Parathyroid adenoma (tissue), 2 donors: ENCODE data around the gene B3GNT2.

Experiments used
- H2AFZ ChIP-seq: fragments of 300-600 bp; sonication (generic); one replicate; pipeline ENCODE4 v1.7.0; 2017; ENCODE audit warnings: antibody characterized with exemption, mild to moderate bottlenecking
- H3K27ac ChIP-seq: fragments of 300-600 bp; sonication (generic); one replicate; pipeline ENCODE4 v1.7.0; 2017
- H3K27me3 ChIP-seq: fragments of 300-600 bp; sonication (generic); one replicate; pipeline ENCODE4 v1.7.0; 2017; ENCODE audit warnings: low read length; ENCODE audit not compliant: control insufficient read depth, insufficient read depth
- H3K36me3 ChIP-seq: fragments of 300-600 bp; sonication (generic); one replicate; pipeline ENCODE4 v1.7.0; 2017; ENCODE audit warnings: low read length; ENCODE audit not compliant: control insufficient read depth, insufficient read depth
- H3K4me1 ChIP-seq: fragments of 300-600 bp; sonication (generic); one replicate; pipeline ENCODE4 v1.7.0; 2017; ENCODE audit warnings: control low read depth
- H3K4me2 ChIP-seq: fragments of 300-600 bp; sonication (generic); one replicate; pipeline ENCODE4 v1.7.0; 2017; ENCODE audit warnings: low read length
- H3K4me3 ChIP-seq: fragments of 300-600 bp; sonication (generic); one replicate; pipeline ENCODE4 v1.7.0; 2017; ENCODE audit warnings: low read depth, low read length
- H3K79me2 ChIP-seq: fragments of 300-600 bp; sonication (generic); one replicate; pipeline ENCODE4 v1.7.0; 2017; ENCODE audit warnings: control low read depth
- H3K9ac ChIP-seq: fragments of 300-600 bp; sonication (generic); one replicate; pipeline ENCODE4 v1.7.0; 2017; ENCODE audit warnings: mild to moderate bottlenecking
- H3K9me3 ChIP-seq: fragments of 300-600 bp; sonication (generic); one replicate; pipeline ENCODE4 v1.7.0; 2017; ENCODE audit warnings: low read length; ENCODE audit not compliant: control insufficient read depth
- TF ChIP-seq, protein P1 (sequence below): fragments of 300-600 bp; sonication (generic); IDR thresholded peaks from one replicate; pipeline ENCODE4 v1.7.0; 2017; ENCODE audit warnings: antibody characterized with exemption, mild to moderate bottlenecking
- donor health status: primary hyperparathyroidism.

The B3GNT2 gene

DNA sequence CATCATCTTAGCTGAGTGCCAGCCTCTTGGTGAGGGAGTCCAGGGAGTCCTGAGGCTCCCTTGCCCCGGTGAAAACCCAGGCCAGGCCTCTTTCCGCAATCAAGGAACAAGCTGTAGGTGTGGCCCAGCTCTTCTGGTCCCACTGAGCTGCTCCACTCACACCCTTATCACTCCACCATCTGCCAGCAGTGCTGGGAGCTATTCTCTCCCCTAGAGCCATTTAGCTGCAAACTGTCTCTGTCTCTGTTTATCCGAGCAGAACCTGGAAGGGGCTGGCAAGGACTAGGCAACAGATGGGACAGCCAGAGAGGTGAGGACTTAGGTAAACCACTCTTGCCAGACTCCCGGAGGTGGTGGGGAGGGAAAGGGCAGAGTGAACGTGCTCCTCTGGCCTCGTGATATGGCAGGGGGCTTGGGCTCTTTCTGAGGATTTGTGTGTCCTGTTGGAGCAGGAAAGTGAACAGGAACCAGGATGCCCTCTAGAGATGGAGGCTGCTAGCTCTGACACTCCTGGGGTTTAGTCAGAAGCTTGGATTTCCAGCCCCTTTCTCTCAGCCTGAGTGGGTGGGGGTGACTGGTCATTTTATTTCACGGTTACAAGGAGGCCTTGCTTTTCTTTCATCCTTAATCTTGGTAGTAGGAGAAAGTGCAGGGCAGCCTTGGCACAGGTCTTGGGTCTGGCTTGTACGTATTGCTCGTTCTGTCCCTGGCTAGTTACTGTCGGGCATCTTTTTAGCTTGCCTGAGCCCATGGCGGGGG is 19.6 kb downstream of the B3GNT2 start:
- H3K4me2 ChIP-seq = no peak overlapping the region
- peaks cover 10% of the 10 kb centered on the region for H3K79me2 ChIP-seq
- H3K9ac ChIP-seq = no peak overlapping the region
- no peak overlapping the region for H3K27ac ChIP-seq
- no peaks in the 10 kb centered on the region for H3K36me3 ChIP-seq
- H2AFZ ChIP-seq = no peak overlapping the region
- no peaks in the 10 kb centered on the region for H3K9me3 ChIP-seq
- H3K4me3 ChIP-seq = no peak overlapping the region
- no peaks in the 10 kb centered on the region for H3K27me3 ChIP-seq
- TF ChIP-seq, protein P1, sequence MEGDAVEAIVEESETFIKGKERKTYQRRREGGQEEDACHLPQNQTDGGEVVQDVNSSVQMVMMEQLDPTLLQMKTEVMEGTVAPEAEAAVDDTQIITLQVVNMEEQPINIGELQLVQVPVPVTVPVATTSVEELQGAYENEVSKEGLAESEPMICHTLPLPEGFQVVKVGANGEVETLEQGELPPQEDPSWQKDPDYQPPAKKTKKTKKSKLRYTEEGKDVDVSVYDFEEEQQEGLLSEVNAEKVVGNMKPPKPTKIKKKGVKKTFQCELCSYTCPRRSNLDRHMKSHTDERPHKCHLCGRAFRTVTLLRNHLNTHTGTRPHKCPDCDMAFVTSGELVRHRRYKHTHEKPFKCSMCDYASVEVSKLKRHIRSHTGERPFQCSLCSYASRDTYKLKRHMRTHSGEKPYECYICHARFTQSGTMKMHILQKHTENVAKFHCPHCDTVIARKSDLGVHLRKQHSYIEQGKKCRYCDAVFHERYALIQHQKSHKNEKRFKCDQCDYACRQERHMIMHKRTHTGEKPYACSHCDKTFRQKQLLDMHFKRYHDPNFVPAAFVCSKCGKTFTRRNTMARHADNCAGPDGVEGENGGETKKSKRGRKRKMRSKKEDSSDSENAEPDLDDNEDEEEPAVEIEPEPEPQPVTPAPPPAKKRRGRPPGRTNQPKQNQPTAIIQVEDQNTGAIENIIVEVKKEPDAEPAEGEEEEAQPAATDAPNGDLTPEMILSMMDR = no peak
- no peaks in the 10 kb centered on the region for H3K4me1 ChIP-seq

DNA sequence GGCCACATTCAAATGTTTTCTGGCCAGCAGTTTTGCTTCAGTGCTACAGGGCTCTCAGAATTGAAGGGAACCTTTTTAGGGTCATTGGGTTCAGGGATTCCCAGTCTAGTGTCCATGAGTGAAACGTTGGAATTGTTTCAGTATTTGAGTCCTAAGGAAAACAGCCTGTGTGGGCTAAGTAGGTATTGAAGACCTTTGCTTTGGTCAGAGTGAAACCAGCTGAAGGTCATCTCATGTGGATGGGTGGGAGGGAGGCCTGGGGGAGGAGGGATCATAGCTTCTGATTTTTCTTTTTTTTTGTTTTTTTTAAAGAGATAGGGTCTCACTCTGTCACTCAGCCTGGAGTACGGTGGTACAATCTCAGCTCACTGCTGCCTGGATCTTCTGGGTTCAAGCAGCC is 20.2 kb downstream of the B3GNT2 start:
- no peak overlapping the region for H2AFZ ChIP-seq
- no peak overlapping the region for H3K4me2 ChIP-seq
- H3K79me2 ChIP-seq = peaks cover 10% of the 10 kb centered on the region
- no peak overlapping the region for H3K4me3 ChIP-seq
- no peak overlapping the region for H3K27ac ChIP-seq
- no peaks in the 10 kb centered on the region for H3K9me3 ChIP-seq
- TF ChIP-seq, protein P1 = no peak
- H3K4me1 ChIP-seq = no peaks in the 10 kb centered on the region
- H3K36me3 ChIP-seq = no peaks in the 10 kb centered on the region
- no peaks in the 10 kb centered on the region for H3K27me3 ChIP-seq
- no peak overlapping the region for H3K9ac ChIP-seq

DNA sequence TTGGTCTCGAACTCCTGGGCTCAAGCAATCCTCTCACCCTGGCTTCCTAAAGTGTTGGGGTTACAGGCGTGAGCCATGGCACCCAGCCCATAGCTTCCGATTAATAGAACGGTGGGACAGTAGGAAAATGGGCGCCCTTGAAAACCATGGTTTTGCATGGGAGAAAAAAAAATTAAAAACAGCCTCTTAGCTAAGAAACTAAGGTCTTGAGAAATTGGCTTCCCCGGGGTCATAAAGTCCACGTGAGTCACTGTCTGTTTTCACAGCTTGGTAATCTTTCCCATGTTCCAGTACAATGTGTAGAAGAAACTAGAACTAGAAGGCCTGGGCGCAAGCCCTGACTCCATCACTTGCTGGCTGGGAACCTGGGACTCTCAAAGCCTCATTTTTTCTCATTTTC is 20.7 kb downstream of the B3GNT2 start:
- TF ChIP-seq, protein P1 = no peak
- Histone ChIP-seq H3K36me3 (no peaks in the 10 kb centered on the region), H3K9ac (no peak overlapping the region), H3K4me1 (no peaks in the 10 kb centered on the region), H3K79me2 (peaks cover 8% of the 10 kb centered on the region), H2AFZ (no peak overlapping the region), H3K27me3 (no peaks in the 10 kb centered on the region), H3K9me3 (no peaks in the 10 kb centered on the region), H3K4me3 (no peak overlapping the region), H3K27ac (peak overlapping the region; percentile 16), H3K4me2 (no peak overlapping the region)

DNA sequence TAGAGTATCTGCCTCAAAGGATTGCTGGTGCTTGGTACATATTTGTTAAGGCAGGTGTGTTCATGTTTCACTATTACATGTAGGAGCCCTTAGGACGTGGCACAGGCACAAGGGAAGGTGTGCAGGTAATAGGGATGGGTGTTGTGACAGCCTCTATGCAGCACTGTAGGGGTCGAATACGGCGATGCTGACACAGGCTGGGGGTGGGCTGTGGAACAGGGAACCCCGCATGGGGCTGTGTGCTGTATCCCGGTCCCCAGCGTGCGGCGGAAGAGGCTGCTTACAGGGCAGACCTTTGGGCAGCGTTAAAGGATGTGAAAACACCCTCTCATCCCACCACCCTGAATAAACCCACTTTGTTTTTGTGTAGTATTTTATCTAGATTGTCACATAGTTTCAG is 21.5 kb downstream of the B3GNT2 start:
- TF ChIP-seq, protein P1 = no peak
- H3K9ac ChIP-seq = no peak overlapping the region
- no peaks in the 10 kb centered on the region for H3K36me3 ChIP-seq
- no peaks in the 10 kb centered on the region for H3K9me3 ChIP-seq
- H3K27me3 ChIP-seq = no peaks in the 10 kb centered on the region
- H3K79me2 ChIP-seq = peaks cover 2% of the 10 kb centered on the region
- no peak overlapping the region for H3K4me3 ChIP-seq
- H3K4me1 ChIP-seq = no peaks in the 10 kb centered on the region
- peak overlapping the region; percentile 16 for H3K27ac ChIP-seq
- H2AFZ ChIP-seq = no peak overlapping the region
- no peak overlapping the region for H3K4me2 ChIP-seq

DNA sequence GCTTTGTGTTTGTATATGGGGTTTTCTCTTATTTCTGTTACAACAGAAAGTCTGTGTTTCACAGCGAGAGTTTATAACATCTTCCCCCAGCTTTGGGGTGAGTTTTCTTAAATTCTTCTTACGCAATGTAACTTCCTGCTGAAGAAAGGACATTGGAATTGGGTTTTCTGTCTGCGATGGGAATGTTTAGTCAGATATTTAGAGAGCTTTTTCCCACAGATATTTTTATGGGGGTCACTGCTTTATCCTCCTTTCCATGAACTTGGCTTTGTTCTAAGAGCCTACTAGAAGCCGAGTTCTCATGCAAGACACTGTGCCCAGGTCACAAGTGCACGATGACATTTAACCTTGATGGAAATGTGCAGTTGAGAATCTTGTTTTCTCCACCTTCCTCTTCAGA is 22.1 kb downstream of the B3GNT2 start:
- no peak overlapping the region for H2AFZ ChIP-seq
- TF ChIP-seq, protein P1 = no peak
- no peaks in the 10 kb centered on the region for H3K27me3 ChIP-seq
- H3K4me3 ChIP-seq = no peak overlapping the region
- H3K27ac ChIP-seq = peak overlapping the region; percentile 13
- H3K36me3 ChIP-seq = no peaks in the 10 kb centered on the region
- H3K9me3 ChIP-seq = no peaks in the 10 kb centered on the region
- H3K4me2 ChIP-seq = no peak overlapping the region
- H3K9ac ChIP-seq = no peak overlapping the region
- no peaks in the 10 kb centered on the region for H3K4me1 ChIP-seq
- no peaks in the 10 kb centered on the region for H3K79me2 ChIP-seq
